Peyer's patch (tissue), 4 donors: Measurements from ENCODE around the gene CENPO.

Experiments
- CTCF ChIP-seq, 6 experiments: fragments of 450-650 bp in 4 of 6; fragments of 200-600 bp in 2 of 6; sonication (generic) in 1 of 6; IDR thresholded peaks; one replicate each; pipeline ENCODE4 v1.5.1; 2017 to 2019; ENCODE audit warnings: antibody characterized with exemption in 6 of 6, mild to moderate bottlenecking in 3 of 6, moderate library complexity in 1 of 6
- POLR2A ChIP-seq, 2 donors: fragments of 450-650 bp; IDR thresholded peaks; one replicate each; pipeline ENCODE4 v1.5.1; 2017; ENCODE audit warnings: antibody characterized with exemption in 2 of 2, mild to moderate bottlenecking in 2 of 2, moderate library complexity in 2 of 2

- TF ChIP-seq CTCF (IDR thresholded peaks at IDR 0.05) = no peak
- no peak for TF ChIP-seq POLR2A (IDR thresholded peaks at IDR 0.05)
Measured at GRCh38 chr2:24818721-24819167, 25.5 kb downstream of the CENPO start.
